Measurements from ENCODE around the gene PTCD1.
A peak's percentile ranks its signal among the peaks of the same experiment; 100 is the strongest.
"Not testable (repeated sequence)": the region's sequence is repeated elsewhere in the genome, so short reads cannot be mapped to it uniquely, and the experiment has no call there.

Gene PTCD1

DNA sequence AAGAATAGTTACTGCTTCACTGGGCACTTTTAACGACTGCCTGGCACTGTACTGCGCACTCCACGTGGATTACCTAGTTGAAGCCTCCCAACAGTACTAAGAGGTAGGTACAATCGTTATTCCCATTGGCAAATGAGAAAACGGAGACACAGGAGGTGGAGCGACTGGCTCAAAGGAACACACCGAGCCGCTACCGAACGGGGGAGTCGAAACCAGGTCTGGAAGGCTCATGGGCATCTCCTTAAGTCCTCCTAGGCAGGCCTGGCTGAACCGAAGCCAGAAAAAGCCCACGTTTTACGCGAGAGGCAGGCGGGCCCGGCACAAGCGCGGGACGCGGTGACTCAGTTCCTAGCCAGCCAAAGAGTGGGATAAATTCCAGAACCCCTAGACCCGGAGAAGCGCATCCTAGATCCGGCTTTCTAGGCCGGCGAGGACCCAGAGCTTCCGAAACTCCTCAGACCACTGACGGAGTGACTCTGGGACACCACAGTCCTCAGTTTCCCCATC, 30.7 kb downstream of the PTCD1 start:
- DNase-seq = peak; percentile 47

DNA sequence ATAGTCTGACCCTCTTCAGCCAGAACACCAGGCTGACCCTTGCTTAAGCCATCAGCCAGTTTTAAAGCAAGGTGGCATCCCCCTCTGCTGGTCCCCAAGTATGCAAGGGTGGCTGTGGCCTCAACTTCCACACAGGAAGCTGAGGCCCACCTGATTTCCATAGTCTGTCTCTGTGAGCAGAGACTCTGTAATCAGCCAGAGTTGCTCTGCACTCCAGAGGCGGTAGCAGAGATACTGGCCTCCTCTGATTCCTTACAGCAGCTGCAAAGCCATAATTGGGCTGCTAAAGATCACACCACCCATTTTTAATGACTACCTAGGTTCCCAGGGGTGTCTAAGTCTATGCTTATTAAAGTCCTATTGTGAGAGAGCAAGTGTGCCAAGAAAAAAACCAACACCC, 32.0 kb downstream of the PTCD1 start:
- DNase-seq = no peak

DNA sequence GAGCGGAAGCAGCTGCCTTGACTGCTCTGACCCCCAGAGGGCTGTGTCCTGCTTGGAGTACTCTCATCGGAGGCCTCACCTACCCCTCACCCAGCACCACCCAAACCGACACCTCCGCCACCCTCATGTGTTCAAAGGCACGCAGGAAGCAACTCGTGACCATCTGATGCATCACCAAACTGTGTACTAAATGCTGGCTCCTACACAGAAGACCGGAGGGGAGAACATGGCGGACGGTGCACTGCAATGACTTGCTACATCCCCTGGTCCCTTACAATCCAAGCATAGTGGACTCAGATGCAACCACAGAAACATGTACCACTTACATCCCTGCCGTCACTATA, 33.6 kb downstream of the PTCD1 start:
- DNase-seq = no peak

DNA sequence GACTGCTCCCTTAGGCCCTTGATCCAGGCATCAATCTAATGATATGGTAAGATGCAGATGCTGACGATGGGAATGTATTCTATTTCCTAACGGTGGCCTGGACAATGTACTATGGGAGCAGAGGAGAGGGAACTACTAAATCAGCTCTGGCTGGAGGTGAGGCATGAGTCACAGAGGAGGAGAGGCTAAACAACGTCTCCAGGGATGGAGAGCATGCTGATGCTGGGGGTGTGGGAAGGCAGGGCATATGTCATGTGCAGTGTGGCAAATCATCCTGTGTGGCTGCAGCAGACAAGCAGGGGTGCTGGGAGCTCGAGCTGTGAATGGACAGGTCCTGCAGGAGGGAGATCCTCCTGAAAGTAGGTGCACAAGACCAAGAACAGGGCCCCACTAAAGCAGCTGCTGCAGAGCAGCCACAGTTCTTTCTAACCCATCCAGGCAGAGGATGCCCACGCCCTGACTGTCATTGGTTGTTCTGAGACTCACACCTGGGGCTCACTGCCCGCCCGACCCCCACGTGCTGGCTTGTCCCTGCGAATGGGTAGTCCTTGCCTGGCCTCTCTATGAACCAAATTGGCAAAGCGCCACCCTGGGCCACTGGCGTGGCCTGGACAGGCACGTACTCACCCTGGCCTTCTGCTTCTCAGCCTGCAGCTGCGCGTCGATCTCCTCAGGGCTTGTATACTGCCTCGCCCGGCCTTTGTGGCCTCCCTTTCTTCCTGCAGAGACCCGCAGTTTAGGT, 34.2 kb downstream of the PTCD1 start:
- no peak for DNase-seq

DNA sequence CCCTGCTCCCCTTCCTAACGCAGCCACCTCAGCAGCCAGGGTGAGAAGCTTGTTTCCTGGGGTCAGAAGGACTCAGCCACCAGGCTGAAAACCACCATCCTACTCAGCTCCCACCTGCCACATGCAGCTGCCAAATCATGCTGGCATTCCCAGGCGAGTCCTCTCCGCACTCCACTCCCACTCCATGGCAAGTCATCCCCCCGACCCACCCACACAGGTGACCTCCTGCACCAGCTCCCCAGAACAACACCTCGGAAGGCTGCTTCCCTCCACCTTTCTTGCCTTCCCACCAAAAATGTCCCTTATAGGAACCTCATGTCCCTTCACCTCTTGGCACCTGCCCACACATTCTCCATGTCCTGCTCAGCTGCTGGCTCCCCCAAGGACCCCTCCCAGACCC, 34.8 kb downstream of the PTCD1 start:
- DNase-seq = no peak

DNA sequence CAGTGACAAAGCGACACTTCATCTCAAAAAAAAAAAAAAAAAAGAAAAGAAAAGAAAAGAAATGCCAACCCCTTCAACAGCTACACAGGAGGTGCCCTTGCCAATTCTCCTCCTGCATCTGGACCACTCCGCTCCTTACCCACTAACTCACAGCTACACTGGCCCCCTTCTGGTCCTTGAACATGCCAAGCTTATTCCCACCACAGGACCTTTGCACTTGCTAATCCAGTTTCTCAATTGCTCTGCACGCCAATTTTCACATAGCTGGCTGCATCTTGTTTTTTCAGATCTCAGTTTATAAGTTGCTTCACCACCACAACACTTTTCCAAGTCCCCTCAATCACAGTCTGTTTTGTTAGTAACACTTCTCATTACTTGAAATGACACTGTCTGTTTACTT, 35.7 kb downstream of the PTCD1 start:
- DNase-seq = no peak

DNA sequence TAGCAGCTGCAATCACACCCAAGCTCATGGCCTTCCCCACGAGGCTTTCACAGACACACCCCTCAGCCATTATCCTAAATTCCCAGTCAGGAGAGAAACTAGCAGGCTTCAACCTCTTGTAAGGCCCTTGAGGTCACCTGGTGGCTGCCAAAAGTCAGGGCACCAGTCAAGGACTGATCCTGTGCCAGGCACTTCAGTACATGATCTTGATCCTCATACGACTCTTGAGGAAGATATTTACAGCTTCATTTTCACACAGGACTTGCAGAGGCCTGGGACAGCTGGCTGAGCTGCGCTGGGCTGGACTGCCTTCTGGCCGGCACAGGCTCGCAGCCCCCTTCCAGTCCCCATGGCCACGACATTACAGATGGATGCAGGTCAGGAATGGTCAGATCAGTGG, 39.0 kb downstream of the PTCD1 start:
- DNase-seq = no peak

DNA sequence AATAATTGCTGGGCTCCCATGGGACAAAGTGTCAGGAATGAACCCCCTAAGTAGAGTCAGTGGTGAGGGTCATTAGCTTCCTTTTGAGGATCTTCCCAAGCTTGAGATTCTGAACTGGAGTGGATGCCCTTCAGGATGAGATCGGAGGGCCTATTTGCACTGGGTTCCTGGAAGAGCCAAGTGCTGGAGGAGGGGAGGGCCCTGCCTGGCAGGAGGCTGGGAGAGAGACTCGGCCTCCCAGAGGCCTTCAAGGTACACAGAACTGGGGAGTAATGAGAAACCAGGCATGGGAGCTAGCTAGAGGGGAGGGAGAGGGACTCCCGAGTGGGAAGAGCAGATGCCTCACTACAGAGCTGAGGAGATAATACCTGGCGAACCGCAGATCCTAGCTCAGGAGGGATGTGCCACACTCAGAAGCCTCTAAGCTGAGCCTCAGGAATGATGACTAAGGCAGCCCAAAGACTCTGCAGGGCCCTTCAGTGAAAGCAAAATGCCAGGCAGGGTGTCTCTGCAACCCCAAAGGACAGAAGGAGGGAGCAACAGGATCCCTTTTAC, 39.6 kb downstream of the PTCD1 start:
- DNase-seq = no peak

DNA sequence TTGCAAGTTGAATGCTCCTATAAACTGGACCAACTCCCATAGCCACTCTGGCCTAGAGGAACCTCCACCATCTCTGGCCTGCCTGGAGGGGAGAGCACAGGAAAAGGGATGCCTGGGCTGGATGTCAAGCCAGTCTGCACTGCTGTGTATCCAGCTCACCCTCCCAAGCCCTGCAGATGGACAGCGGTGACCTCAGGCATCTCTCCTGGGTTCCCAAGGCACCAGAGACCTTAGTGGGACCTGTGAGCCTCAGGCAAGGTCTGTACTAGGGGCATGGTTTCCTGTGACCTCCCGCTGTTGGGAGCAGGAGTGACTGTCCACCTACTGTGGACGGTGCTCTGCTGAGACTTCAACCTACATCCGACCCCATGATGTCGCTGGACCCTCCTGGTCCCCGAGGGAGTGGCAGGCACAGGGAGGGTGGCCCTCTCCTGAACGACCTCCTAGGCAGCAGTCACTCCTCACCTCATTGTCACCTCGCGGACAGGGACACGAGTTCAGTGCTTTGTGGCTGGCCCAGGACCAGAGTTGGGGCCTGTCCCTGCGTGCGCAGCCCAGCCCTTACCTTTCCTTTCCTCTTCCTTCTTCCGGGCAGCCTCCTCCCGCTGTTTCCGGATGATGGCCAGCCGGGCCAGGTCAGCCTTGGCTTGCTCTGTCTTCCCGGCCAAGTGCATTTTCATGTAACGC, 41.2 kb downstream of the PTCD1 start:
- no peak for DNase-seq

DNA sequence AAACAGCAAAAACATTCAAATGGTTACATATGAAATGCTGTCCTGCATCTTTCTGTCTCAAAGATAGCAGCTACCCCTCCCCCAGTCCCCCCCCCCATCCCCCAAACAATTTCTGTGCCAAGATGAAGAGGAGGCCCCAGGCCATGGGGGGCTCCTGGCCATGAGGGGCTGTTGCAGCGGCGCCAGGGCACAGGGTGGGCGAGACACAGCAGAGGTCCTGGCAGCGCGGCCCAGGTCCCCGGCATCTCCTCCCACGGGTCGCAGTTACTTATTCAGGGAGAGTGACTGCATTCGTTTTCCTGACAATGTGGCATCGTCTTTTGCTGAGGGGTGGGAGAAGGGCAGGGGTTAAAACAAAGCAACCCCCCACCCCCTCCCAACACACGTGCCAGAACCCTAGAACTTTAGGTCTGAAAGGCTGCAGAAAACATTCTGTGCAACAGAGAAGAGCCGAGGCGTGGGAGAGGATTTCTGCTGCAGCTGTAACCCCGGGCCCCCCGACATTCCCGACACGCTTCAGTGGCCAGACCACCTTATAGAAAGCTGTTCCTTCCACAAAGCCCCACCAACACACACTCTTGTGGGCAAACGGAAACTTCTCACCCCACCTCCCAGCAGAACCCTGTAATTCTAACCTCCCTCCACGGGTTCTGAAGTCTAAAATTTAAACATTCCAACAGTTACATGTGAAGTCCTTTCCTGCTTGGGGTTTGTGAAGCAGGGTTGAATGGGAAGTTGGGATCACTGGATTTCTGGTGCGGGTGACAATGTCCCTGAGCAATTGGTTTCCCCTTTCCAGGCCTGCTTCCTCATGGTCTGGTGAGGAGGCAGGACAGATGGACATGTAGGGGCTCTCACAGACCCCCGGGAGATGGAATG, 41.9 kb downstream of the PTCD1 start:
- DNase-seq = no peak

DNA sequence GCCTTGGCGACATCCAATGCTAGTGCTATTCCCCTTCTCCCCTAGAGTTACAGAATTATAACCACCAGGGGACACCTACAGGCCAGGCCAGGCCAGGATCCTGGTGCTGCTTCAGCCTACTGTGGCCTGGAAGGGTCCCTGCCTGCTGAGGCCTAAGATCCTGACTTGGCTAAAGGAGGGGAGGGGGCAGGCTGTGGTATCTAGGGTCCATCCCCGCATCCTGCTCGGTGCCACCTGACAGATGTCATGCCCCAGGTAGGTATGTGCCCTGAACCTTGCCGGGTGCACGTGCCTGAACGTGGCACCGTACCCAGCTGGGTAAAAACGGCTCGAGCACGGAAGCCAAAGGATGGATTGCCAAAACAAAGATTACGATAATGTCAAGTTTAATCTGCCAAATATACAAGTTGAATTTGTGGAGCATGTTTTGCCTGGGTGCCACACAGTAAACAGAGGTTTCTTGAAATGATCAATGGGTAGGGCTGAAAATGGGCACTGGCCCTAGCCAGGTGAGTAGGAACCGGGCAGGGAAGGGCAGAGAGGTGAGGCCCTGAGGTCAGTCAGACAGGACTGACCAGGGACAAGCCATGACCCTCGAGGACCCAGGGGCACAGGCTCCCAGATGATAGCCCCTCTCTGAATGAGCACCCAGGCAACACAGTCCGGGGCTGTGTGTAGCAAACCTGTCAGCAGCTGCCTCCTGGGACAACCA, 42.8 kb downstream of the PTCD1 start:
- no peak for DNase-seq

DNA sequence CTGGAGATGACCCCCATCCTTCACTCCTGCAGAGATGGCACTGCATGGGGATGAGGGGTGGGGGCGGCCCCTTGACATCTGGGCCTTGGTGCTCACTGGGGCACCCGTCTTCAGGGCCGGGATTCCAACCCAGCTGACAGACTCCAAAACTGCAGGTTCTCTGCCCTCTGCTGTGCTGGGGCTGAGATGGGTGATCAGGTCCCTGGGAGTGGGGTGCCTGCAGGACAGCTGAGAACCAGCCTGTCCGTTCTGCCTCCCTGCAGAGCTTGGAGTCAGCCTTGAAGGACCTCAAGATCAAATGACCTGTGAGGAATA, 44.5 kb downstream of the PTCD1 start:
- no peak for DNase-seq

DNA sequence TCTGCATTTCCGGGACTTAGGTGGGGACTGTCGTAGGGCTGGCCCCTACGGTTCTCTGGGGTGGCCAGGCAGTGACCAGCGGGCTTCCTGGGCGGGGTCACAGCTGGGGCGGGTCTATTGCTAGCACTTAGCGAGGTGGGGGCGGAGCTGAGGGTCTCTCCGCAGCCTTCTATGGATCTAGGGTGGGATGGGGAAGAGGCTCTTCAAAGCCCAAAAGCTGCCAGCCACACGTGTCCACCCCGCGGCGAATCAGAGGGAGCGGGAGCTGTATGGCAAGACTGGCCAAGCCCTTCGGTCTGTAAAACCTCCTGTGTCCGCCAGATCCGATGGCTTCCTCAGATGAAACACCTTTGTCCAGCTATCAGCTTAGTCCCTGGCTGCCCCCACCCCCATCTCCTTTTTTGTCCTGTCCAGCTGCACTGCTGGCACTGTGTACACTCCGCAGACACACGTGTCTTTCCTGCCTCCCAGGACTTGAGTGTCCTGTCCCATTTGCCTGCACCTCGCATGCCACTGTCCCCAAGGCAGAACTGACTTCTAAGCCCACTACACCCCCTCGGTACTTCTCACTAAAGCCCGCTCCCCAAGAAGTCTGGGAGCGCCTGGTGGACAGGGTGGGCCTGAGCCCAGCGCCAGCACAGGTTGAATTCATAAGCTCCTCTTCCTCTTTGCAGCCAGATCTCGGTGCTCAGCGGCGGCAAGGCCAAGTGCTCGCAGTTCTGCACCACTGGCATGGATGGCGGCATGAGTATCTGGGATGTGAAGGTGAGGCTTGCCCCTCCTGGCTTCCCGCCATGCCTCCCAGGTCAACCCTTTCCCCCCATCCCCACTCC, 45.0 kb downstream of the PTCD1 start:
- DNase-seq = peak; percentile 94

DNA sequence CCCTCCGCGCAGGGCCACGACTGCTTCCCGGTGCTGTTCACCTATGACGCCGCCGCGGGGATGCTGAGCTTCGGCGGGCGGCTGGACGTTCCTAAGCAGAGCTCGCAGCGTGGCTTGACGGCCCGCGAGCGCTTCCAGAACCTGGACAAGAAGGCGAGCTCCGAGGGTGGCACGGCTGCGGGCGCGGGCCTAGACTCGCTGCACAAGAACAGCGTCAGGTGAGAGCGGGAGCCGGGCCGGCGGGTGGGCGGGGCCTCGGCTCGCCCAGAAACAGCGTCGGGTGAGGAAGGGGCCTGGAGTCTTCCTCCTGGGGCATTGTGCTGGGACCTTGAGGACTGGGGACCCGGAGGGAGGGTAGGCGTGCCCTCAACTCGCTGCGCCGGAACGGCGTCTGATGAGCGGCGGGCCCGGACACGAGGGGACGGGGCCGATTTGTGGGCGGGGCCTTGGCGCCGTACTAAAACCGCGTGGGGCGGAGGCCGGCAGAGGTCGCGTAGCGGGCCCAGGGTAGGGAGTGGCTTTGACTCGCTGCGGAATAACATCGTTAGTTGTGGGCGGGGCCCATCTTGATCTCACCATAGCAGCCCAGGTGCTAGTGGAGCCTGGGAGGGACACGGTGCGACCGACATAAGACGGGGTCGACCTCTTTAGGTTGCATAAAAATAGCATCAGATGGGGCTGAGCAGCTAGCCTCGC, 45.8 kb downstream of the PTCD1 start:
- peak; percentile 94 for DNase-seq

DNA sequence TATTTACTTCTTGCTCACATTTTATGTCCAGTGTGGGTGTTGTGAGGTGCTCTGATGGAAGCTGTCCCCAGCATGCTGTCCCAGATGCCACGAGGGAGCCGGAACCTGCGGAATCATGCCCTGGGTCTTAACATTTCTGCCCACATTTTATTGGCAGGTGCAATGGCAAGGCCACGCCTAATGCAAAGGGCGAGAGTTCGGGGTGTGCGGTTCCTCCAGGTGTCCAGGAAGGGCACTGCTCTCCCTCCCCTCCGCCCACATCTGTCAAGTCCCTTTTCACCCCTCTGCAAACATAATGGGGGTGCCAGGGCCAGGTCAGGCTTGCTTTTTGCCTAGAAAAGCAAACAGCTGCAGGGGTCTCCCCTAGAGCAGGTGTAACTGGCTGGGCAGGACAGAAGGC, 46.6 kb downstream of the PTCD1 start:
- DNase-seq = peak; percentile 45

DNA sequence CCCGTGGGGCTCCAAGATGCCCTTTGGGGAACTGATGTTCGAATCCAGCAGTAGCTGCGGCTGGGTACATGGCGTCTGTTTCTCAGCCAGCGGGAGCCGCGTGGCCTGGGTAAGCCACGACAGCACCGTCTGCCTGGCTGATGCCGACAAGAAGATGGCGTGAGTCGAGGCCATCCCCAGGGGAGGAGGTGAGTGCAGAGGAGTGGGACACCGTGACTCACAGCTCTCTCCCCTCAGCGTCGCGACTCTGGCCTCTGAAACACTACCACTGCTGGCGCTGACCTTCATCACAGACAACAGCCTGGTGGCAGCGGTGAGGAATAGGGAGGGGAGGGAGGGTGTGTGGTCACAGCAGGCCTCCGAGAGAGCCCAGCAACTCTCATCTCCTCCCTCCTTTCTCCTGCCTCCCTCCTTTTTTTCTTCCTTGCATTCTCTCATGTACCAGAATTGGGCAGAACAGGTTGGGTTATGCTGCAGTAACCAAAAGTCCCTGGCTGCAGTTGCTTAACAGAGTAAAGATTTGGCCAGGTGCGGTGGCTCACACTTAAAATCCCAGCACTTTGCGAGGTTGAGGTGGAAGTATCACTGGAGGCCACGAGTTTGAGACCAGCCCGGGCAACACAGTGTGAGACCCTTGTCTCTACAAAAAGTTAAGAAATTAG, 47.5 kb downstream of the PTCD1 start:
- DNase-seq = no peak

DNA sequence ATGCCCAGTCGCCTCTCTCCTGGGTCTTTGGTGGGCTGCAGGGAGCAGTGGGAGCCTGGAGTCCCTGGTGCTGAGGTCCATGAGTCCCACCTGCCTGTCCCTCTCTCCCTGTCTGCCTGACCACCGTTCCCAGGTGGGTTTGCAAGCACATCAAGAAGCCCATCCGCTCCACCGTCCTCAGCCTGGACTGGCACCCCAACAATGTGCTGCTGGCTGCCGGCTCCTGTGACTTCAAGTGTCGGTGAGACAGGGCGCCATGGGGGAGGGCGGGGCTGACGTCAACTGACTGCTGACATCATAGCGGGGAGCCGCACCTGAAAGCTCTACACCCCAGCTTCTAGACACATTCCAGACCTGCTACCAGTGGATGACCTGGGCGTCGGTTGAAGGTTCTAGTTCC, 48.8 kb downstream of the PTCD1 start:
- DNase-seq = no peak

DNA sequence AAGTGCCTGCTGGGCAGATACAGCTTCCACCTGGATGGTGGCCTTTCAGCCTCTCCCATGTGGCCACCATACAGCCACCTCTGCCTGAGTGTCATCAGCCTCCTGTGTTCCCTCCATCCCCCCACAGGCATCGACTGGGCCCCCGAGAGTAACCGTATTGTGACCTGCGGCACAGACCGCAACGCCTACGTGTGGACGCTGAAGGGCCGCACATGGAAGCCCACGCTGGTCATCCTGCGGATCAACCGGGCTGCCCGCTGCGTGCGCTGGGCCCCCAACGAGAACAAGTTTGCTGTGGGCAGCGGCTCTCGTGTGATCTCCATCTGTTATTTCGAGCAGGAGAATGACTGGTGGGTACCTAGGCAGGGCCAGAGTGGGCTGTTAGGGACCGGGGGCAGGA, 50.7 kb downstream of the PTCD1 start:
- DNase-seq = no peak

DNA sequence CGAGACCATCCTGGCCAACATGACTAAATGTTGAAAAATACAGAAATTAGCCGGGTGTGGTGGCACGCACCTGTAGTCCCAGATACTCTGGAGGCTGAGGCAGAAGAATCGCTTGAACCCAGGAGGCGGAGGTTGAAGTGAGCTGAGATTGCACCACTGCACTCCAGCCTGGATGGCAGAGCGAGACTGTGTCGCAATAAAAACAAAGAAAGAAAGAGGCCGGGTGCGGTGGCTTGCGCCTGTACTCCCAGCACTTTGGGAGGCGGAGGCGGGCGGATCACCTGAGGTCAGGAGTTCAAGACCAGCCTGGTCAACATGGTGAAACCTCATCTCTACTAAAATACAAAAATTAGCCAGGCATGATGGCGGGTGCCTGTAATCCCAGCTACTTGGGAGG, 51.4 kb downstream of the PTCD1 start:
- not testable (repeated sequence) for DNase-seq

DNA sequence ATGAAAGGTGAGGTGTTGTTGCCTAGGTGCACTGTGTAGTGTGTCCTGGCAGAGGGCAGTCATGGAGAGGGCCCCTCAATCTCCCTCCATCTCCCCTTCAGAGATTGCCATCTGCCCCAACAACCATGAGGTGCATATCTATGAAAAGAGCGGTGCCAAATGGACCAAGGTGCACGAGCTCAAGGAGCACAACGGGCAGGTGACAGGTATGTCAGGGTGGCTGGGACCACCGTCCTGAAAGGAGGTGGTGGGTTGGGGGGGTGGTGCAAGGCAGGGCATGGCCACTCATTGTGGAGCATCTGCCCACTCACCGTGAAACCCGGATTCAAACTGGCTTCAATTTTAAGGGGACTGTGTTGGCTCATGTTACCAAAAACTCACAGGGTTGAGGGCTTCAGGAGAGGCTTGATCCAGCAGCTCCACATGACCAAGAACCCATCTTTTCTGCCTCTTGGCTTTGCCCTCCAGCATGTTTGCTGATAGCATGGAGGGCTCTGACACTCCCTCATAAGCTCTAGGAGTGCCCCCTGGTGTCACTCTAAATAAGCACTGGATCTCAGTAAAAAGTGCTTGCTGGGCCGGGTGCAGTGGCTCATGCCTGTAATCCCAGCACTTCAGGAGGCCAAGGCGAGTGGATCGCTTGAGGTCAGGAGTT, 51.9 kb downstream of the PTCD1 start:
- DNase-seq = no peak

Measured in NCI-H146 (cell line).